HEK293T (cell line): ENCODE results near the gene RALGAPB.

Experiments used
- FOXK2 ChIP-seq: fragments of 450-650 bp; IDR thresholded peaks from 2 replicates; pipeline ENCODE4 v1.6.1; 2016; ENCODE audit warnings: mild to moderate bottlenecking
- L3MBTL2 ChIP-seq: fragments of 450-650 bp; conservative IDR thresholded peaks from 2 replicates; pipeline ENCODE4 v1.6.1; 2016; ENCODE audit warnings: mild to moderate bottlenecking
- TARDBP ChIP-seq: fragments of 450-650 bp; IDR thresholded peaks from 2 replicates; pipeline ENCODE4 v1.6.1; 2016
- TF ChIP-seq, protein P1 (sequence below): fragments of 450-650 bp; IDR thresholded peaks from 2 replicates; pipeline ENCODE4 v1.6.1; 2016

- TF ChIP-seq L3MBTL2 (no peak), TARDBP (no peak), FOXK2 (no peak)
- TF ChIP-seq, protein P1, sequence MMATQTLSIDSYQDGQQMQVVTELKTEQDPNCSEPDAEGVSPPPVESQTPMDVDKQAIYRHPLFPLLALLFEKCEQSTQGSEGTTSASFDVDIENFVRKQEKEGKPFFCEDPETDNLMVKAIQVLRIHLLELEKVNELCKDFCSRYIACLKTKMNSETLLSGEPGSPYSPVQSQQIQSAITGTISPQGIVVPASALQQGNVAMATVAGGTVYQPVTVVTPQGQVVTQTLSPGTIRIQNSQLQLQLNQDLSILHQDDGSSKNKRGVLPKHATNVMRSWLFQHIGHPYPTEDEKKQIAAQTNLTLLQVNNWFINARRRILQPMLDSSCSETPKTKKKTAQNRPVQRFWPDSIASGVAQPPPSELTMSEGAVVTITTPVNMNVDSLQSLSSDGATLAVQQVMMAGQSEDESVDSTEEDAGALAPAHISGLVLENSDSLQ = no peak
Observed at GRCh38 chr20:38566036-38566598, 93.5 kb downstream of the RALGAPB start.
